Sigmoid colon (tissue), 7 donors: ENCODE results near the gene USP34. TPM values are rescaled to one million over a fixed set of nuclear protein-coding genes. Genes with fewer than 3 reads are reported as not detected.

ENCODE experiments used
- DNase-seq: peaks from one replicate; pipeline ENCODE4 v3.0.0-alpha.2; 2019
- H3K27ac ChIP-seq, 4 donors: fragments of 200-600 bp; sonication (generic); one replicate each; pipeline ENCODE4 v1.5.1; 2016 to 2019; ENCODE audit warnings: mild to moderate bottlenecking in 1 of 4
- H3K27me3 ChIP-seq, 3 donors: fragments of 200-600 bp; sonication (generic); one replicate each; pipeline ENCODE4 v1.5.1; 2019; ENCODE audit warnings: mild to moderate bottlenecking in 1 of 3
- H3K36me3 ChIP-seq, 4 donors: fragments of 200-600 bp; sonication (generic); one replicate each; pipeline ENCODE4 v1.5.1; 2016 to 2019
- H3K4me1 ChIP-seq, 4 donors: fragments of 200-600 bp; sonication (generic); one replicate each; pipeline ENCODE4 v1.5.1; 2017 to 2019
- H3K4me3 ChIP-seq, 4 donors: fragments of 200-600 bp; sonication (generic); one replicate each; pipeline ENCODE4 v1.5.1; 2017 to 2019; ENCODE audit warnings: mild to moderate bottlenecking in 2 of 4, moderate library complexity in 1 of 4
- H3K9me3 ChIP-seq, 4 donors: fragments of 200-600 bp in 3 of 4; sonication (generic) in 3 of 4; one replicate each; pipeline versions ENCODE4 v1.5.1 to v1.6.1; 2013 to 2019
- CTCF ChIP-seq, 4 experiments: fragments of 450-650 bp in 3 of 4; fragments of 200-600 bp in 1 of 4; IDR thresholded peaks; one replicate each; pipeline ENCODE4 v1.5.1; 2016 to 2019; ENCODE audit warnings: antibody characterized with exemption in 4 of 4, mild to moderate bottlenecking in 3 of 4, moderate library complexity in 2 of 4
- EP300 ChIP-seq, 4 donors: sonication (generic); formaldehyde crosslinking; IDR thresholded peaks; one replicate each; pipeline ENCODE4 v1.6.1; 2017; ENCODE audit warnings: antibody characterized with exemption in 4 of 4
- POLR2A ChIP-seq, 2 donors: fragments of 450-650 bp; IDR thresholded peaks; one replicate each; pipeline ENCODE4 v1.6.1; 2016; ENCODE audit warnings: antibody characterized with exemption in 2 of 2, mild to moderate bottlenecking in 2 of 2, moderate library complexity in 2 of 2
- POLR2AphosphoS5 ChIP-seq, 4 donors: sonication (generic); formaldehyde crosslinking; IDR thresholded peaks; one replicate each; pipeline ENCODE4 v1.6.1; 2017; ENCODE audit warnings: antibody characterized with exemption in 4 of 4
- WGBS, 2 donors: extraction: QIAGEN DNeasy Blood & Tissue Kit; methylation state at CpG; one replicate each; pipeline ENCODE4 v1.1.7; 2013; 5-methylcytosine and 5-hydroxymethylcytosine counted together
- intact Hi-C: fragments of 100-400 bp; cut with DNase I; formaldehyde crosslinking; loops from one replicate; pipeline ENCODE4 v1.15.1; 2023
- polyA plus RNA-seq, 3 donors: library from polyadenylated mRNA; stranded (reverse); fragments of 200-250 nt; gene quantifications; one replicate each; pipeline ENCODE4 v1.2.3, GENCODE V29; 2013
- total RNA-seq, 4 donors: library from RNA; depleted of rRNA; stranded (reverse); fragments of >200 nt; gene quantifications; one replicate each; pipeline ENCODE4 v1.1.0, GENCODE V29; 2016
- donor health status: healthy with polysubstance abuse.
- donor health status: Bipolar disorder and iron deficiency.
- donor health status: healthy.

USP34 gene
- total and polyA plus RNA-seq, 7 donors: 23.6 to 158 (median 135) TPM

- Histone ChIP-seq H3K9me3 (no peaks in the 10 kb centered on the region), H3K36me3 (peaks cover 0 to 71% (median 4%) of the 10 kb centered on the region in 4 donors), H3K27me3 (no peaks in the 10 kb centered on the region), H3K4me3 (no peak overlapping the region), H3K4me1 (no peaks in the 10 kb centered on the region), H3K27ac (no peak overlapping the region)
- WGBS, 2 donors: 94 to 97% methylated on average over 4 of the region's 4 CpGs
- DNase-seq: no peak
- TF ChIP-seq CTCF (IDR thresholded peaks at IDR 0.05) (no peak), EP300 (IDR thresholded peaks at IDR 0.05) (no peak), POLR2A (IDR thresholded peaks at IDR 0.05) (no peak), POLR2AphosphoS5 (IDR thresholded peaks at IDR 0.05) (no peak)
- intact Hi-C loops: no loop called here
Observed at GRCh38 chr2:61272421-61273070, 198.3 kb downstream of the USP34 start.

- WGBS, 2 donors: 97% methylated on average over 4 of the region's 4 CpGs
- no peaks in the 10 kb centered on the region for H3K9me3 ChIP-seq
- H3K27ac ChIP-seq: no peak overlapping the region
- H3K36me3 ChIP-seq: peaks cover 0 to 78% (median 0%) of the 10 kb centered on the region in 4 donors
- H3K4me3 ChIP-seq: no peak overlapping the region
- TF ChIP-seq EP300 (IDR thresholded peaks at IDR 0.05) (no peak), POLR2AphosphoS5 (IDR thresholded peaks at IDR 0.05) (no peak), CTCF (IDR thresholded peaks at IDR 0.05) (no peak), POLR2A (IDR thresholded peaks at IDR 0.05) (no peak)
- DNase-seq: no peak
- H3K4me1 ChIP-seq: no peaks in the 10 kb centered on the region
- no peaks in the 10 kb centered on the region for H3K27me3 ChIP-seq
- intact Hi-C loops: no loop called here
Observed at GRCh38 chr2:61268249-61268648, 202.6 kb downstream of the USP34 start.

- intact Hi-C loops: no loop called here
- no peak overlapping the region for H3K27ac ChIP-seq
- WGBS, 2 donors: 75 to 87% methylated on average over 7 of the region's 7 CpGs
- TF ChIP-seq POLR2A (IDR thresholded peaks at IDR 0.05) (no peak), EP300 (IDR thresholded peaks at IDR 0.05) (no peak), CTCF (IDR thresholded peaks at IDR 0.05) (no peak), POLR2AphosphoS5 (IDR thresholded peaks at IDR 0.05) (no peak)
- no peaks in the 10 kb centered on the region for H3K27me3 ChIP-seq
- peaks cover 0 to 80% (median 3%) of the 10 kb centered on the region in 4 donors for H3K36me3 ChIP-seq
- DNase-seq: no peak
- no peak overlapping the region for H3K4me3 ChIP-seq
- no peaks in the 10 kb centered on the region for H3K4me1 ChIP-seq
- no peaks in the 10 kb centered on the region for H3K9me3 ChIP-seq
Observed at GRCh38 chr2:61266632-61267505, 204.0 kb downstream of the USP34 start.

GRCh38 chr2:61263830-61264229 is 207.1 kb downstream of the USP34 start:
- TF ChIP-seq CTCF (IDR thresholded peaks at IDR 0.05) (no peak), POLR2AphosphoS5 (IDR thresholded peaks at IDR 0.05) (no peak), POLR2A (IDR thresholded peaks at IDR 0.05) (no peak), EP300 (IDR thresholded peaks at IDR 0.05) (no peak)
- DNase-seq: no peak
- H3K27me3 ChIP-seq: no peaks in the 10 kb centered on the region
- no peaks in the 10 kb centered on the region for H3K9me3 ChIP-seq
- intact Hi-C loops: no loop called here
- no peak overlapping the region for H3K27ac ChIP-seq
- WGBS, 2 donors: 67 to 88% methylated on average over 2 of the region's 2 CpGs
- no peaks in the 10 kb centered on the region for H3K4me1 ChIP-seq
- H3K4me3 ChIP-seq: no peak overlapping the region
- peaks cover 0 to 81% (median 7%) of the 10 kb centered on the region in 4 donors for H3K36me3 ChIP-seq
